ENCODE results near the gene OR4P4.

OR4P4 gene

DNA sequence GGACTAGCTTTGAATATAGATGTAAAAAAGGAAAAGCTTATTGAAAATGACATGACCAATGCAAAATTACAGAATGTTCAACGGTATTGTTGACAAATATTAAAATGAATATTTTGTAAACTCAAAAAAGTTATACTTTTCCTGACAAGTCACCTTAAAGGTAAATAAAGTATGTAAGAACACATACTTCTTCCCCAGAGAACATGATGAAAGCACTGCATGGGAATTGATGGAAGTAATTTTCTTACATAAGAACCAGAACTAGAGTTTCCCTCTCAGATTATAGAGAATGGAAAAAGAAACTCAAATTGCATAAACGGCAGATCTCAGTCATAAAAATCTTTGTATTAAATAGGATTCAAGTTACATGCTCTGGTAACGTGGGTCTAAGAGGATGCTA lies at the start of gene OR4P4:
OR4P4 (plus strand) TSS at position 301 of the 400 bp plus-strand sequence.
- no peak within 1 kb of the TSS for H3K4me3 ChIP-seq (ENCODE audit: low read depth, low read length)
- no peak for DNase-seq (ENCODE audit: low read depth)
- TF ChIP-seq, protein P1, sequence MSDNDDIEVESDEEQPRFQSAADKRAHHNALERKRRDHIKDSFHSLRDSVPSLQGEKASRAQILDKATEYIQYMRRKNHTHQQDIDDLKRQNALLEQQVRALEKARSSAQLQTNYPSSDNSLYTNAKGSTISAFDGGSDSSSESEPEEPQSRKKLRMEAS (IDR thresholded peaks at IDR 0.05; ENCODE audit: low read depth, low read length), result no peak
- TF ChIP-seq POLR2A (IDR thresholded peaks at IDR 0.05; ENCODE audit: extremely low read depth, insufficient read length), result no peak
- no peak for TF ChIP-seq CTCF (IDR thresholded peaks at IDR 0.05; ENCODE audit: low read depth, low read length)
- TF ChIP-seq MYC (IDR thresholded peaks at IDR 0.05; ENCODE audit: low read depth, low read length), result no peak

GRCh38 chr11:55607545-55607944 lies 27.4 kb upstream of the OR4P4 start, which contains the start of gene OR4C11:
TSS of gene OR4C11 (minus strand) at chr11:55607645. CDS start at chr11:55604373, 3,272 bp downstream.
- H3K4me3 ChIP-seq (ENCODE audit: low read depth, low read length), result no peak within 1 kb of the TSS
- DNase-seq (ENCODE audit: low read depth), result no peak
- no peak for TF ChIP-seq POLR2A (IDR thresholded peaks at IDR 0.05; ENCODE audit: extremely low read depth, insufficient read length)
- no peak for TF ChIP-seq MYC (IDR thresholded peaks at IDR 0.05; ENCODE audit: low read depth, low read length)
- TF ChIP-seq, protein P1 (IDR thresholded peaks at IDR 0.05; ENCODE audit: low read depth, low read length), result no peak
- no peak for TF ChIP-seq CTCF (IDR thresholded peaks at IDR 0.05; ENCODE audit: low read depth, low read length)

DNA sequence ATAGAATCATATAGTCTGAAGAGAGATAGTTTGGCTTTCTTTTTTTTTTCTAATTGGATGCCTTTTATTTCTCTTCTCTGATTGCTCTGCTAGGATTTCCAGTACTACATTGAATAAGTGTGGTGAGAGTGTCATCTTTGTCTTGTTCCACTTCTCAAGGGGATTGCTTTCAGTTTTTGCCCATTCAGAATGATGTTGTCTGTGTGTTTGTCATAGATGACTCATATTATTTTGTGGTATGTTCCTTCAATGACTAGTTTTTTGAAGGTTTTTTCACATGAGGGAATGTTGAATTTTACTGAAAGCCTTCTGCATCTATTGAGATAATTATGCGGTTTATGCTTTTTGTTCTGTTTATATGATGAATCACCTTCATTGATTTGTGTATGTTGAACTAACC lies 10.4 kb upstream of the OR4P4 start:
- no peak for TF ChIP-seq POLR2A (IDR thresholded peaks at IDR 0.05; ENCODE audit: extremely low read depth, insufficient read length)
- TF ChIP-seq, protein P1 (IDR thresholded peaks at IDR 0.05; ENCODE audit: low read depth, low read length), result no peak
- TF ChIP-seq CTCF (IDR thresholded peaks at IDR 0.05; ENCODE audit: low read depth, low read length), result no peak
- TF ChIP-seq MYC (IDR thresholded peaks at IDR 0.05; ENCODE audit: low read depth, low read length), result no peak
- H3K4me3 ChIP-seq (ENCODE audit: low read depth, low read length), result no peak overlapping the region
- DNase-seq (ENCODE audit: low read depth), result no peak

DNA sequence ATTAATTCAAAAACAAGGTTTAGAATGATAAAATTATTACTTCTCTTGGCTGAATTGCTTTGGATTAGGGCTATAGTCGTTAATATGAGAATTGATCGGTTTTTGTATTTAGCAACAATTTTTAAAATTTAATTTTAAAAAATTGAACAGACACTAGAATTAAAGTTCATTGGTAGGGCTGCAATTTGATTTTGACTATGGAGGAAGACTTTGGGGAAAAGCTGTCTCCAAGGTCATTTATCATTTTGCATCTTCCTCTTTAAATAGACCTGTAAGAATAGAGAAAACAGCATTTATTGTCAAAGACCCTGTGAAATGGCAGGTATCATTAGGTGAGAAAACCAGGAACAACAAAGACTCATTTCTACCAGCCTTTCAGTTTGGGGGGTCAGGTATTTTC lies 13.1 kb downstream of the OR4P4 start, which contains the start of gene OR4S2:
OR4S2 (plus strand) TSS at position 301 of the 400 bp plus-strand sequence. CDS start 2,577 bp downstream, outside the sequence.
- no peak for DNase-seq (ENCODE audit: low read depth)
- no peak within 1 kb of the TSS for H3K4me3 ChIP-seq (ENCODE audit: low read depth, low read length)
- TF ChIP-seq POLR2A (IDR thresholded peaks at IDR 0.05; ENCODE audit: extremely low read depth, insufficient read length) (no peak), CTCF (IDR thresholded peaks at IDR 0.05; ENCODE audit: low read depth, low read length) (no peak)
- TF ChIP-seq, protein P1 (IDR thresholded peaks at IDR 0.05; ENCODE audit: low read depth, low read length), result no peak

DNA sequence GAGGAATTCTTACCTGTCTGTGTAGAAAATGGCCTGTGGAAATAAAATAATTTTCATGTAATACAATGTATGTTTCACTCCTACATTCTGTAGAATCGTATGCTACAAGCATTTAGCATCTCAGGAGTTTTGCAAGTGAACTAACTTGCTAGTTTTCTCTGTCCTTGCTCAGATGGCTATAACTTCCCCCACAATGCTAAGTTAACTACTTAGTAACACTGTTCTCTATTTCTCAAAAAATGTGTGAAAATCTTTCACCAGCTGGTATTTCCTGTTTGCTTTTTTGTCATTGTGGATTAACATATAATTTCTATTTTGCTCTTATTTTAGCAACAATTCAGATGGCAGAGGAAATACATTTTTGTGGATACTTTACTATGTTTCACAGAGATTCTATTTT lies 17.6 kb downstream of the OR4P4 start:
- TF ChIP-seq MYC (IDR thresholded peaks at IDR 0.05; ENCODE audit: low read depth, low read length) (no peak), POLR2A (IDR thresholded peaks at IDR 0.05; ENCODE audit: extremely low read depth, insufficient read length) (no peak), CTCF (IDR thresholded peaks at IDR 0.05; ENCODE audit: low read depth, low read length) (no peak)
- TF ChIP-seq, protein P1 (IDR thresholded peaks at IDR 0.05; ENCODE audit: low read depth, low read length), result no peak
- no peak overlapping the region for H3K4me3 ChIP-seq (ENCODE audit: low read depth, low read length)
- no peak for DNase-seq (ENCODE audit: low read depth)
